ENCODE data around the gene PRKCB.

PRKCB gene

DNA sequence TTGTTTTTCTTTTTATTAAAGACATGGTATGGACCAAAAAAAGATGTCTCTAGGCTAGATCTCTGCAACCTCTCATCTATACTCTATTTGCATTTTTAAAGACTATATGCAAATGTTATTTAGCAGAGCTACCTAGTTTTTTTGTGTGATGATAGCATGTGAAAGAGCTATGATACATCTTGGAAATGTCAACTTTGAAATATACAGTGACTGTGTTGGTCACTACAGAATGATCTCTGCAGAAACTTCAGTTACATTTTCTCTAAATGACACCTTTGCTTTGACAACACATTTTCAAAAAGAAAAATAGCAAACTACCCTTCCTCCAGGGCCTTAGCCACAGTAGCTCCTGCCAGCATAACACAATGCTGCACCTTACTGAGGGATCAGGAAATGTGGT, 86.6 kb downstream of the PRKCB start:
- TF ChIP-seq, protein P1, sequence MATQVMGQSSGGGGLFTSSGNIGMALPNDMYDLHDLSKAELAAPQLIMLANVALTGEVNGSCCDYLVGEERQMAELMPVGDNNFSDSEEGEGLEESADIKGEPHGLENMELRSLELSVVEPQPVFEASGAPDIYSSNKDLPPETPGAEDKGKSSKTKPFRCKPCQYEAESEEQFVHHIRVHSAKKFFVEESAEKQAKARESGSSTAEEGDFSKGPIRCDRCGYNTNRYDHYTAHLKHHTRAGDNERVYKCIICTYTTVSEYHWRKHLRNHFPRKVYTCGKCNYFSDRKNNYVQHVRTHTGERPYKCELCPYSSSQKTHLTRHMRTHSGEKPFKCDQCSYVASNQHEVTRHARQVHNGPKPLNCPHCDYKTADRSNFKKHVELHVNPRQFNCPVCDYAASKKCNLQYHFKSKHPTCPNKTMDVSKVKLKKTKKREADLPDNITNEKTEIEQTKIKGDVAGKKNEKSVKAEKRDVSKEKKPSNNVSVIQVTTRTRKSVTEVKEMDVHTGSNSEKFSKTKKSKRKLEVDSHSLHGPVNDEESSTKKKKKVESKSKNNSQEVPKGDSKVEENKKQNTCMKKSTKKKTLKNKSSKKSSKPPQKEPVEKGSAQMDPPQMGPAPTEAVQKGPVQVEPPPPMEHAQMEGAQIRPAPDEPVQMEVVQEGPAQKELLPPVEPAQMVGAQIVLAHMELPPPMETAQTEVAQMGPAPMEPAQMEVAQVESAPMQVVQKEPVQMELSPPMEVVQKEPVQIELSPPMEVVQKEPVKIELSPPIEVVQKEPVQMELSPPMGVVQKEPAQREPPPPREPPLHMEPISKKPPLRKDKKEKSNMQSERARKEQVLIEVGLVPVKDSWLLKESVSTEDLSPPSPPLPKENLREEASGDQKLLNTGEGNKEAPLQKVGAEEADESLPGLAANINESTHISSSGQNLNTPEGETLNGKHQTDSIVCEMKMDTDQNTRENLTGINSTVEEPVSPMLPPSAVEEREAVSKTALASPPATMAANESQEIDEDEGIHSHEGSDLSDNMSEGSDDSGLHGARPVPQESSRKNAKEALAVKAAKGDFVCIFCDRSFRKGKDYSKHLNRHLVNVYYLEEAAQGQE (IDR thresholded peaks at IDR 0.05; ENCODE audit: insufficient read depth in 1 of 2, low read depth in 2 of 2, low read length in 2 of 2) = no peak
- no peak for TF ChIP-seq TAF1 (IDR thresholded peaks at IDR 0.05; ENCODE audit: borderline replicate concordance, insufficient read depth, low read length)
- TF ChIP-seq SIN3A (IDR thresholded peaks at IDR 0.05; ENCODE audit: borderline replicate concordance, insufficient read depth, low read length) = no peak
- no peak for TF ChIP-seq FOXP2 (optimal IDR thresholded peaks at IDR 0.05; ENCODE audit: borderline replicate concordance, extremely low read depth, extremely low read length, insufficient read depth)
- TF ChIP-seq POLR2AphosphoS5 (IDR thresholded peaks at IDR 0.05; ENCODE audit: low read depth, low read length) = no peak

GRCh38 chr16:23924128-23924527, 88.3 kb downstream of the PRKCB start:
- TF ChIP-seq FOXP2 (optimal IDR thresholded peaks at IDR 0.05; ENCODE audit: borderline replicate concordance, extremely low read depth, extremely low read length, insufficient read depth) (no peak), POLR2AphosphoS5 (IDR thresholded peaks at IDR 0.05; ENCODE audit: low read depth, low read length) (no peak), TAF1 (IDR thresholded peaks at IDR 0.05; ENCODE audit: borderline replicate concordance, insufficient read depth, low read length) (no peak), SIN3A (IDR thresholded peaks at IDR 0.05; ENCODE audit: borderline replicate concordance, insufficient read depth, low read length) (no peak)
- TF ChIP-seq, protein P1 (IDR thresholded peaks at IDR 0.05; ENCODE audit: insufficient read depth in 1 of 2, low read depth in 2 of 2, low read length in 2 of 2) = no peak

DNA sequence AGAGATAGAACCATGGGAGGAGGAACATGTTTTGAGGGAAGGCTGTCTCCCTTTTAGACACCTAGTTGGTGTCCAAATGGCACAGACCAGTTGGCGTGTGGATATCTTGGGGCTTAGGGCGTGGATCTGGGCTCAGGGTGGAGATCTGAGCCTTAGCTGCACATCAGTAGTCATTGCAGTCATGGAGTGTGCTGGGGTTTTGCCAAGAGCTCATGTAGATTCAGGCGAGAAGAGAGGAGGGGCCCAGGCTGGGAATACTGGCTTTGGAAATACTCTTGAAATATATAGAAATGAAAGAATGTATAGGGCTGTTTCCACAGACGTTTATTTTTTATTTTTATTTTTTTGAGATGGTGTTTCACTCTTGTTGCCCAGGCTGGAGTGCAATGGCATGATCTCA, 92.0 kb downstream of the PRKCB start:
- TF ChIP-seq FOXP2 (optimal IDR thresholded peaks at IDR 0.05; ENCODE audit: borderline replicate concordance, extremely low read depth, extremely low read length, insufficient read depth) = no peak

DNA sequence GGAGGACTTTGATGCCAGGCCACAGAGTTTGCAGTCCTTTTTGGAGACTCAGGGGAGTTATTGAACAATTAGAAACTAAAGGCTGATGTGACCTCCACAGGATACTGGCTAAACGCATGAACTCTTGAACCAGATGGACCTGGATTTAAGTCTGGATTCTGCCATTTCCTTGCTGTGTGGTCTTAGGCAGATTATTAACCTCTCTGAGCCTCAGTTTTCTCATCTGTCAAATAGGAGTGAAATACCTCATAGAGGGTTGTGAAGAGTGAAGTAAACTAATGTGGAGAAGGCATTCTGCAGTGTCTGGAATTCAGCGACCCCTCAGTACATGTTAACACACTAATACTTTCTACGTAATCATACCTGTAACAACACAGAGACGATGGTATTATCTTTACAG, 93.5 kb downstream of the PRKCB start:
- no peak for TF ChIP-seq SIN3A (IDR thresholded peaks at IDR 0.05; ENCODE audit: borderline replicate concordance, insufficient read depth, low read length)
- no peak for TF ChIP-seq POLR2AphosphoS5 (IDR thresholded peaks at IDR 0.05; ENCODE audit: low read depth, low read length)
- TF ChIP-seq TAF1 (IDR thresholded peaks at IDR 0.05; ENCODE audit: borderline replicate concordance, insufficient read depth, low read length) = no peak
- TF ChIP-seq FOXP2 (optimal IDR thresholded peaks at IDR 0.05; ENCODE audit: borderline replicate concordance, extremely low read depth, extremely low read length, insufficient read depth) = no peak

DNA sequence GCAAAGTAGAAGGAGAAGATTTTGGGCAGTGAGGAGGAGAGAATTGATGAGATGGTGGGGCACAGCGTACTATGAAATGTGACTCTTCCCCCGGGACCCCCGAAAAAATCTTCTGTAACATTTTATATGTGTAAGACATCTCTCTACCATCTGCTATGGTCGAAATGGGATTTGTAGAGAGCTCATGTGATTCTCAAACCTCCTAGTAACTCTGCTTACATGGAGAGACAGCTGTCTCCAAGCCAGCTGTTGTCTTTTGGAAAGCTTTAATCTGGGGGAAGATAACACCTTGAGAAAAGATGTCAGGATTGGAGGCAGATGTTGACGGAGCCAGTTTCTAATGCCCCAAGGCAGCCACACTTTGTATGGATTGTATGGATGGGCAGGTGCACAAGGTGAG, 94.1 kb downstream of the PRKCB start:
- TF ChIP-seq POLR2AphosphoS5 (IDR thresholded peaks at IDR 0.05; ENCODE audit: low read depth, low read length) (no peak), TAF1 (IDR thresholded peaks at IDR 0.05; ENCODE audit: borderline replicate concordance, insufficient read depth, low read length) (no peak), FOXP2 (optimal IDR thresholded peaks at IDR 0.05; ENCODE audit: borderline replicate concordance, extremely low read depth, extremely low read length, insufficient read depth) (no peak), SIN3A (IDR thresholded peaks at IDR 0.05; ENCODE audit: borderline replicate concordance, insufficient read depth, low read length) (no peak)
- TF ChIP-seq, protein P1 (IDR thresholded peaks at IDR 0.05; ENCODE audit: insufficient read depth in 1 of 2, low read depth in 2 of 2, low read length in 2 of 2) = no peak

GRCh38 chr16:23930791-23931190, 95.0 kb downstream of the PRKCB start:
- no peak for TF ChIP-seq POLR2AphosphoS5 (IDR thresholded peaks at IDR 0.05; ENCODE audit: low read depth, low read length)
- no peak for TF ChIP-seq SIN3A (IDR thresholded peaks at IDR 0.05; ENCODE audit: borderline replicate concordance, insufficient read depth, low read length)
- no peak for TF ChIP-seq FOXP2 (optimal IDR thresholded peaks at IDR 0.05; ENCODE audit: borderline replicate concordance, extremely low read depth, extremely low read length, insufficient read depth)
- TF ChIP-seq, protein P1 (IDR thresholded peaks at IDR 0.05; ENCODE audit: insufficient read depth in 1 of 2, low read depth in 2 of 2, low read length in 2 of 2) = no peak
- TF ChIP-seq TAF1 (IDR thresholded peaks at IDR 0.05; ENCODE audit: borderline replicate concordance, insufficient read depth, low read length) = no peak

All from PFSK-1 (cell line).